ENCODE measurements around the gene ADAM22.
"Not testable (repeated sequence)": the region's sequence is repeated elsewhere in the genome, so short reads cannot be mapped to it uniquely, and the experiment has no call there.

ADAM22 gene

GRCh38 chr7:87926581-87927461 lies 7.2 kb upstream of the ADAM22 start:
- no peak overlapping the region for H3K27ac Mint-ChIP-seq
- H3K27me3 Mint-ChIP-seq (ENCODE audit: low read depth): peaks cover 23% of the 10 kb centered on the region
- no peaks in the 10 kb centered on the region for H3K4me1 Mint-ChIP-seq (ENCODE audit: low read depth)
- H3K36me3 Mint-ChIP-seq (ENCODE audit: low read depth): no peaks in the 10 kb centered on the region
- H3K9me3 Mint-ChIP-seq: no peaks in the 10 kb centered on the region
- H3K4me3 Mint-ChIP-seq: no peak overlapping the region
- no peak for DNase-seq (ENCODE audit: low spot score)

DNA sequence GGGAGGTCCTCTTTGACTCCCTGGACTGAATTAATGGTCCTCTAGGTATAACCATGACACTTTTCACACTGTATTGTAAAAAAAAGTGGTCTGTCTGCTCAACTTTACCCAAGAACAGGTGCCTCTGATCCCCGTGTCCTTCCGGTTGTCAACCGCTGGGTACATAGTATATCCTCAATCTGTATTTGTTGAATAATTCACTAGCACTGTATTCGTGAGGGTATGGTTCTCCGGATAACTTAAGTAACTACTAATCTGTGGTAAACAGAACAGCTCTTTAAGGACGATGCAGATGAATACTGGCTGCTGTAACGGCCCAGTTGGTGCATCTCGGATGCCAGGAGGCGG lies 472 bp upstream of the ADAM22 start:
- Mint-ChIP-seq H3K27ac (peak overlapping the region; percentile 24), H3K9me3 (no peaks in the 10 kb centered on the region), H3K27me3 (ENCODE audit: low read depth) (peaks cover 34% of the 10 kb centered on the region), H3K4me1 (ENCODE audit: low read depth) (peaks cover 9% of the 10 kb centered on the region), H3K4me3 (peak overlapping the region; percentile 91), H3K36me3 (ENCODE audit: low read depth) (no peaks in the 10 kb centered on the region)
- no peak for DNase-seq (ENCODE audit: low spot score)

- Mint-ChIP-seq H3K27me3 (ENCODE audit: low read depth) (peaks cover 27% of the 10 kb centered on the region), H3K4me3 (peak overlapping the region; percentile 91), H3K36me3 (ENCODE audit: low read depth) (peaks cover 3% of the 10 kb centered on the region), H3K27ac (no peak overlapping the region), H3K9me3 (no peaks in the 10 kb centered on the region), H3K4me1 (ENCODE audit: low read depth) (peaks cover 9% of the 10 kb centered on the region)
- no peak for DNase-seq (ENCODE audit: low spot score)
These were observed 790 bp downstream of the ADAM22 start for GRCh38 chr7:87934699-87935383.

DNA sequence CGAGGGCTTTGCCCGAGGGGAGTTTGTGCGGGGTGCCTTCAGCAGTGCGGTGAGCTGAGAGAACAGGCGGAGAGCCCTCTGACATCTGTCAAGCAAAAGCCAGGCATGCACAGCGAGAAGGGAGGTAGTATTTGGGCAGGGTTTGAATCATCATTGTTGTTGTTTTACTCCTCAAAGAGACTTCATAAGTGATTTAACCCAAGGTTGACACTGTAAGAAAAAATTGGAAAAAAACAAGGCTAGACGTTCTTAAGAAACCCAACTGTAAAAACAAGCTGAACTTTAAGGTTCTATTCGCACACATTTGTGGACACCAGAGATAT lies 1.3 kb downstream of the ADAM22 start:
- Mint-ChIP-seq H3K27ac (no peak overlapping the region), H3K4me1 (ENCODE audit: low read depth) (peaks cover 9% of the 10 kb centered on the region), H3K9me3 (no peaks in the 10 kb centered on the region), H3K36me3 (ENCODE audit: low read depth) (peaks cover 3% of the 10 kb centered on the region), H3K27me3 (ENCODE audit: low read depth) (peaks cover 23% of the 10 kb centered on the region), H3K4me3 (peak overlapping the region; percentile 91)
- no peak for DNase-seq (ENCODE audit: low spot score)

GRCh38 chr7:87941138-87941537 lies 7.1 kb downstream of the ADAM22 start:
- Mint-ChIP-seq H3K36me3 (ENCODE audit: low read depth) (peaks cover 3% of the 10 kb centered on the region), H3K4me3 (no peak overlapping the region), H3K27me3 (ENCODE audit: low read depth) (peaks cover 2% of the 10 kb centered on the region), H3K9me3 (no peaks in the 10 kb centered on the region), H3K4me1 (ENCODE audit: low read depth) (no peaks in the 10 kb centered on the region), H3K27ac (no peak overlapping the region)
- DNase-seq (ENCODE audit: low spot score): no peak

DNA sequence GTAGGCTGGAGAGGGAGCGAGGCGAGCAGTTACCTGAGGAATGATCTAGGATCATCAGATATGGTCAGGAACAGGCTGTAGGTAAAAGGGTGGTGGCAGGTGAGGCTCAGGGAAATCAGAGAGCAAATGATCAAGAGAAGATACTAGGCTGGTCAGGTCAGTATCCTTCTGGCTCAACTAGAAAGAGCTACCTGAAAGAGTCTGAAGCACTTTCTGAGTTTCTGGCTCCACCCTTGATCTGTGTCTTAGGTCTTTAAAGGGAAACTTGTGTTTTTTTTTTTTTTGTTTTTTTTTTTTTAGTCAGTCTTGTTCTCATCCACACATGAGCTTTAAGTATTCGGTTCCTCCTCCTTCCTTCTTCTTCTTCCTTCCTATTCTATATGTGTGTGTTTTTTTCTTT lies 10.5 kb downstream of the ADAM22 start:
- no peak overlapping the region for H3K4me3 Mint-ChIP-seq
- H3K27me3 Mint-ChIP-seq (ENCODE audit: low read depth): no peaks in the 10 kb centered on the region
- peaks cover 1% of the 10 kb centered on the region for H3K36me3 Mint-ChIP-seq (ENCODE audit: low read depth)
- no peaks in the 10 kb centered on the region for H3K4me1 Mint-ChIP-seq (ENCODE audit: low read depth)
- H3K9me3 Mint-ChIP-seq: no peaks in the 10 kb centered on the region
- DNase-seq (ENCODE audit: low spot score): no peak
- H3K27ac Mint-ChIP-seq: no peak overlapping the region

GRCh38 chr7:87945926-87946325 lies 11.9 kb downstream of the ADAM22 start:
- DNase-seq (ENCODE audit: low spot score); H3K4me1 Mint-ChIP-seq (ENCODE audit: low read depth); H3K27ac Mint-ChIP-seq; H3K36me3 Mint-ChIP-seq (ENCODE audit: low read depth); H3K4me3 Mint-ChIP-seq; H3K27me3 Mint-ChIP-seq (ENCODE audit: low read depth); H3K9me3 Mint-ChIP-seq: not testable (repeated sequence)

- no peak overlapping the region for H3K27ac Mint-ChIP-seq
These were observed 14.3 kb downstream of the ADAM22 start for GRCh38 chr7:87948371-87948770.

GRCh38 chr7:87959336-87959735 lies 25.3 kb downstream of the ADAM22 start:
- no peak for DNase-seq (ENCODE audit: low spot score)
- Mint-ChIP-seq H3K9me3 (no peaks in the 10 kb centered on the region), H3K4me3 (no peak overlapping the region), H3K27me3 (ENCODE audit: low read depth) (no peaks in the 10 kb centered on the region), H3K27ac (no peak overlapping the region), H3K36me3 (ENCODE audit: low read depth) (no peaks in the 10 kb centered on the region), H3K4me1 (ENCODE audit: low read depth) (no peaks in the 10 kb centered on the region)

More at GRCh38 chr7:87948371-87948770, 14.3 kb downstream of the ADAM22 start:
- Mint-ChIP-seq H3K4me3 (no peak overlapping the region), H3K4me1 (ENCODE audit: low read depth) (no peaks in the 10 kb centered on the region), H3K36me3 (ENCODE audit: low read depth) (peaks cover 1% of the 10 kb centered on the region), H3K27me3 (ENCODE audit: low read depth) (no peaks in the 10 kb centered on the region), H3K9me3 (no peaks in the 10 kb centered on the region)
- no peak for DNase-seq (ENCODE audit: low spot score)

DNA sequence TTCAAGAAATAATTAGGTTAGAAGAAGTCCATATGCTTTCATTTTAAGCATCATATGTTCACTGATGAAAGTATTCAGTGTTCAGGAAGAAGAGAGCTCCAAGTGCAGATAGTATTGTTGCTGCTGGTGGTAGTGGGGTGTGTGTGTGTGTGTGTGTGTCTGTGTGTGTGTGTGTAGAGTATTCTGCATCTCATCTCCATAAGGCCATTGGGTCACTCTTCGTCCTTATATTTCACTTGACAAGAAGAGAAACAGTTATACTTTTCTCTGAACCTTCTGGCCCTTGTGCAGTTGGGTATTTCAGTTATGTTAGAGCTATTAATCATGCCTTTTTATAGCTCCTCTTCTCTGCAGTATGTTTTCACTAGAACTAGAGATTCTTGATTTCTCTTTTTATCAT lies 26.2 kb downstream of the ADAM22 start:
- Mint-ChIP-seq H3K27ac (no peak overlapping the region), H3K4me1 (ENCODE audit: low read depth) (no peaks in the 10 kb centered on the region), H3K9me3 (no peaks in the 10 kb centered on the region), H3K36me3 (ENCODE audit: low read depth) (no peaks in the 10 kb centered on the region), H3K4me3 (no peak overlapping the region), H3K27me3 (ENCODE audit: low read depth) (no peaks in the 10 kb centered on the region)
- no peak for DNase-seq (ENCODE audit: low spot score)

DNA sequence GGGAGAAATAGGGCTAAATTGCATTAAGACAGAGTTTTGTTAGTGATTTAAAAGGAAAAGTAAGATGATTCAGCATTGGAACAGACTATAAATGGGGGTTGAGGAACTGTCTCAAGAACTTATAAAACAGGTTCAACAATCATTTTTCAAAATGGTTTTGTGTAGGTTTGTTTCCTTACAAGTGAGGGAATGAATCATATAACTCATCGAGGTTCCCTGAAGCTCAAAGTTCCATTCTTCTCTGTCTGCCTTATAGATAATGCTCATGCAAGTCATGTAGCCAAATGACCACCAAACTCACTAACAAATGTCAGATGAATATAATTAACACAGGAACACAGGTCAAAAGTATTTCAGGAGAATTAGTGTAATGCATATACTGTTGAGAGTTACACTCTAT lies 27.7 kb downstream of the ADAM22 start:
- Mint-ChIP-seq H3K4me1 (ENCODE audit: low read depth) (no peaks in the 10 kb centered on the region), H3K36me3 (ENCODE audit: low read depth) (no peaks in the 10 kb centered on the region), H3K27me3 (ENCODE audit: low read depth) (no peaks in the 10 kb centered on the region), H3K9me3 (no peaks in the 10 kb centered on the region), H3K27ac (no peak overlapping the region), H3K4me3 (no peak overlapping the region)
- DNase-seq (ENCODE audit: low spot score): no peak

- H3K4me1 Mint-ChIP-seq (ENCODE audit: low read depth): no peaks in the 10 kb centered on the region
- H3K36me3 Mint-ChIP-seq (ENCODE audit: low read depth): no peaks in the 10 kb centered on the region
- H3K4me3 Mint-ChIP-seq: no peak overlapping the region
- no peaks in the 10 kb centered on the region for H3K9me3 Mint-ChIP-seq
- no peak for DNase-seq (ENCODE audit: low spot score)
- H3K27me3 Mint-ChIP-seq (ENCODE audit: low read depth): no peaks in the 10 kb centered on the region
- H3K27ac Mint-ChIP-seq: no peak overlapping the region
These were observed 32.2 kb downstream of the ADAM22 start for GRCh38 chr7:87966271-87966670.

- Mint-ChIP-seq H3K4me1 (ENCODE audit: low read depth) (no peaks in the 10 kb centered on the region), H3K27me3 (ENCODE audit: low read depth) (no peaks in the 10 kb centered on the region), H3K9me3 (no peaks in the 10 kb centered on the region), H3K36me3 (ENCODE audit: low read depth) (no peaks in the 10 kb centered on the region), H3K4me3 (no peak overlapping the region), H3K27ac (no peak overlapping the region)
- no peak for DNase-seq (ENCODE audit: low spot score)
These were observed 34.0 kb downstream of the ADAM22 start for GRCh38 chr7:87968021-87968420.

- no peak overlapping the region for H3K27ac Mint-ChIP-seq
- no peaks in the 10 kb centered on the region for H3K27me3 Mint-ChIP-seq (ENCODE audit: low read depth)
- H3K9me3 Mint-ChIP-seq: no peaks in the 10 kb centered on the region
- no peaks in the 10 kb centered on the region for H3K4me1 Mint-ChIP-seq (ENCODE audit: low read depth)
- no peak for DNase-seq (ENCODE audit: low spot score)
- no peak overlapping the region for H3K4me3 Mint-ChIP-seq
- no peaks in the 10 kb centered on the region for H3K36me3 Mint-ChIP-seq (ENCODE audit: low read depth)
These were observed 48.1 kb downstream of the ADAM22 start for GRCh38 chr7:87982116-87982515.
